GM20000 (cell line): ENCODE measurements around the gene STIM2.
"Not testable (repeated sequence)": the region's sequence is repeated elsewhere in the genome, so short reads cannot be mapped to it uniquely, and the experiment has no call there.

Source experiments
- DNase-seq: peaks from one replicate; pipeline ENCODE4 v3.0.0; 2012; ENCODE audit warnings: low spot score
- CTCF ChIP-seq: IDR thresholded peaks from 2 replicates; pipeline ENCODE4 v1.5.1; 2012; ENCODE audit warnings: mild to moderate bottlenecking, control low read depth; ENCODE audit errors: extremely low read depth, missing control alignments

Gene STIM2

GRCh38 chr4:26892480-26893150 is 32.0 kb downstream of the STIM2 start:
- no peak for TF ChIP-seq CTCF
- DNase-seq: no peak

DNA sequence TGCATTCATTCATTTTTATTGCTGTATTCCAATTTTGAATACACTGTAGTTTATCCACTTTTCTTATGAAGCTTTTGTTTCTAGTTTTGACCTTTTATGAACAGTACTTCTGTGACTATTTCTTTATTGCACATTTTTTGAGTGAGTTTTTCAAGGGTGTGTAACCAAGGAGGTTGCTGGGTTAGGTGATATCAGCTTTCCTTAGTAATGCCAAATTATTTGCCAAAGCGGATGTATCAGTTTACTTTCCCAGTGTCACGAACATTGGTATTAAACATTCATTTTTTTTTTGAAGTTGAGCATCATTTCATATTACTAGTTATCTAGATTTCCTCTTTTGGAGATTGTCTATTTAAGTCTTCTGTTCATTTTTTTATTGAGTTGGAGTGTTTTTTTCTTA is 32.9 kb downstream of the STIM2 start:
- no peak for TF ChIP-seq CTCF
- DNase-seq: no peak

GRCh38 chr4:26894881-26895280 is 34.2 kb downstream of the STIM2 start:
- not testable (repeated sequence) for DNase-seq

- no peak for TF ChIP-seq CTCF
- DNase-seq: no peak
Measured at GRCh38 chr4:26896636-26897035, 36.0 kb downstream of the STIM2 start.

DNA sequence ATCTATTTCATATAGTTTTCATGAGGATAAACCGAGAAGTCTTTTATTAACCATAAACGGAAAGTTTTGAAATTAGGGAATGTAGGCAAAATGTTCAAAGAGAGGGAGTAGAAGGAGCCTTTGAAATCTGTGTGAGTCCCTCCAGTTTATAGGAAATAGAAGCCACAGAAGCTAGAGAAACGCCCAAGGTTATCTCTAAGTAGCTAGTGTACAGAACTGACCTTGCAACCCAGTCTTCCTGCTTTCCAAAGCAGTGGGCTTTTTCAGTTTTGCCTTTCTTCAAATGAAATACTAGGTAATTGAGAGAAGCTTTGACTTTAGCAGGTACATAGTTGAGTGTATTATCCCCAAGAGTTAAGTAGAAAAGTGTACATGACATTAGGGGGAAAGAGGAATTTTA is 39.4 kb downstream of the STIM2 start:
- no peak for TF ChIP-seq CTCF
- DNase-seq: no peak

DNA sequence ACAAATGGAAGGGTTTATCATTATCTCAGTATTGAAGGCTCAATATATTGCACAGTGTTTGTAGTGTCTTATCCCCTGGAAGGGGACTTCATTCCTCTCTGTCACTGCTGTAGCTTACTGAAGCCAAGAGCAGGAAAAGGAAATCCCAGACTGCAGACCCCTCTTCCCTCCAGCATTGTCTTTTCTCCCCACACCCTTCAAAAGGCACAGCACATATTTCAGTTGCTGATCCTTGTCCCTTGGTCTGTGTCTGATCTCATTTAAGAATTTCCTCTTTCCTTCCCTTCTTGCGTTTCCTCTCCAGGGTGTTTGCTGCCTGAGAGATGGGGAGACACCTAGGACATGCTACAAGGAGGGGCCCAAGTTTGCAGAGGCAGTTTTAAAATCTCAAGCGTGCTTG is 40.1 kb downstream of the STIM2 start:
- no peak for TF ChIP-seq CTCF
- DNase-seq: no peak

GRCh38 chr4:26905172-26905571 is 44.5 kb downstream of the STIM2 start:
- TF ChIP-seq CTCF: no peak
- DNase-seq: no peak

GRCh38 chr4:26907731-26908599 is 47.3 kb downstream of the STIM2 start:
- no peak for TF ChIP-seq CTCF
- no peak for DNase-seq
